CD8-positive, alpha-beta memory T cell (primary cell): ENCODE data around the gene VAV2. TPM values are rescaled to one million over a fixed set of nuclear protein-coding genes. Genes with fewer than 3 reads are reported as not detected.

Experiments used
- CTCF ChIA-PET: fragments of 350-600 bp; sonication (Branson Sonifier 250); formaldehyde crosslinking; loops from one replicate; lab custom pipeline; 2021; ENCODE audit warnings: antibody characterized with exemption; lab: Charles Lee
- POLR2A ChIA-PET: fragments of 350-600 bp; sonication (Branson Sonifier 250); formaldehyde crosslinking; loops from one replicate; lab custom pipeline; 2021; ENCODE audit warnings: antibody characterized with exemption; lab: Charles Lee
- DNase-seq, 5 donors: peaks; one replicate each; pipeline versions ENCODE4 v3.0.0 to v3.0.0-alpha.2; 2020 to 2022; ENCODE audit warnings: mixed read lengths in 1 of 5
- H3K27ac ChIP-seq: one replicate; pipeline ENCODE4 v1.7.0; 2013; ENCODE audit warnings: low read depth, mild to moderate bottlenecking, low read length, moderate library complexity
- H3K27me3 ChIP-seq: 2 replicates; pipeline ENCODE4 v1.7.0; 2013; ENCODE audit warnings: low read length, mild to moderate bottlenecking; ENCODE audit not compliant: insufficient read depth, poor library complexity, severe bottlenecking
- H3K36me3 ChIP-seq: 2 replicates; pipeline ENCODE4 v1.7.0; 2013; ENCODE audit warnings: mild to moderate bottlenecking, low read length, moderate library complexity; ENCODE audit not compliant: insufficient read depth
- H3K4me1 ChIP-seq: 2 replicates; pipeline ENCODE4 v1.7.0; 2013; ENCODE audit warnings: mild to moderate bottlenecking, low read length, moderate library complexity; ENCODE audit not compliant: insufficient read depth
- H3K4me3 ChIP-seq: 2 replicates; pipeline ENCODE4 v1.7.0; 2013; ENCODE audit warnings: mild to moderate bottlenecking, low read length
- H3K9me3 ChIP-seq: 2 replicates; pipeline ENCODE4 v1.7.0; 2013; ENCODE audit warnings: mild to moderate bottlenecking, low read length
- H3K27ac Mint-ChIP-seq, 8 donors: one replicate each; pipeline ENCODE4 v1.8.0; 2020 to 2021; ENCODE audit warnings: mixed read lengths in 8 of 8, mild to moderate bottlenecking in 6 of 8, inconsistent platforms in 3 of 8, moderate library complexity in 3 of 8
- H3K27me3 Mint-ChIP-seq, 2 donors: one replicate each; pipeline ENCODE4 v1.8.0; 2020 to 2021; ENCODE audit warnings: mixed read lengths in 2 of 2, mild to moderate bottlenecking in 1 of 2, moderate library complexity in 1 of 2
- H3K36me3 Mint-ChIP-seq, 3 donors: one replicate each; pipeline ENCODE4 v1.8.0; 2020 to 2021; ENCODE audit warnings: mixed read lengths in 3 of 3, inconsistent platforms in 1 of 3, mild to moderate bottlenecking in 1 of 3
- H3K4me1 Mint-ChIP-seq, 3 donors: one replicate each; pipeline ENCODE4 v1.8.0; 2020 to 2021; ENCODE audit warnings: mixed read lengths in 3 of 3, inconsistent platforms in 1 of 3, mild to moderate bottlenecking in 1 of 3
- H3K4me3 Mint-ChIP-seq, 7 donors: one replicate each; pipeline ENCODE4 v1.8.0; 2020 to 2021; ENCODE audit warnings: mixed read lengths in 7 of 7, mild to moderate bottlenecking in 6 of 7, moderate library complexity in 4 of 7, inconsistent platforms in 2 of 7
- H3K9me3 Mint-ChIP-seq, 5 donors: one replicate each; pipeline ENCODE4 v1.8.0; 2020 to 2022; ENCODE audit warnings: mixed read lengths in 5 of 5, mild to moderate bottlenecking in 3 of 5, moderate library complexity in 2 of 5, inconsistent platforms in 1 of 5
- polyA plus RNA-seq: library from polyadenylated mRNA; unstranded; fragments of 300-500 nt; fragmentation: Illumina TruSeq; gene quantifications from one replicate; pipeline ENCODE4 v1.2.3, GENCODE V29; 2021
- total RNA-seq, 2 experiments: library from RNA; stranded (reverse); gene quantifications; one replicate each; pipeline ENCODE4 v1.2.3, GENCODE V29; 2021

The VAV2 gene
- total and polyA plus RNA-seq, 3 experiments from 2014 or later, result 1.1 to 7.6 (median 6.0) TPM

DNA sequence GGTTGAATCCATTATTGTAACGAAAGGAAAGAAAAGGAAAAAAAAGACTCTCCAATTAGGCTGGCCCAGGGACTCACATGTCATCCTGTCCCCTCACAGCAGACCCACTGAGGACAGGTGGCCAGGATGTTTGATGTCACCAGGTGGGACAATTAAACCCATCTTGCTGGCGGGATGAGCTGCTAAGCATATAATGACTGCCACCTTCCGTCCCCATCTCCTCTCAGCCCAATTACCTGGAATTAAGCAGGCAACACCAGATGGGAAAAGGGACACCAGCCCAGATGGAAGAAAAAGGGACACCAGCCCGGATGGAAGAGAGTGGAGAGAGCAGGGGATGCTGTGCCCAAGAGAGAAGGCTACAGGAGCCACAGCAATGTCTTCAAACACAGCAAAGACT is 137.4 kb downstream of the VAV2 start:
- no peak for DNase-seq
- H3K4me3 Mint-ChIP-seq, result no peak overlapping the region
- no peaks in the 10 kb centered on the region for H3K4me1 Mint-ChIP-seq
- H3K27me3 ChIP-seq, result no peaks in the 10 kb centered on the region
- no peaks in the 10 kb centered on the region for H3K36me3 Mint-ChIP-seq
- H3K9me3 ChIP-seq, result no peaks in the 10 kb centered on the region
- H3K4me3 ChIP-seq, result no peak overlapping the region
- no peaks in the 10 kb centered on the region for H3K36me3 ChIP-seq
- H3K27ac Mint-ChIP-seq, result no peak overlapping the region
- ChIA-PET CTCF (no interaction called here), POLR2A (no interaction called here)
- peaks cover 0 to 5% of the 10 kb centered on the region in 2 donors for H3K27me3 Mint-ChIP-seq
- H3K27ac ChIP-seq, result no peak overlapping the region
- no peaks in the 10 kb centered on the region for H3K4me1 ChIP-seq
- no peaks in the 10 kb centered on the region for H3K9me3 Mint-ChIP-seq

DNA sequence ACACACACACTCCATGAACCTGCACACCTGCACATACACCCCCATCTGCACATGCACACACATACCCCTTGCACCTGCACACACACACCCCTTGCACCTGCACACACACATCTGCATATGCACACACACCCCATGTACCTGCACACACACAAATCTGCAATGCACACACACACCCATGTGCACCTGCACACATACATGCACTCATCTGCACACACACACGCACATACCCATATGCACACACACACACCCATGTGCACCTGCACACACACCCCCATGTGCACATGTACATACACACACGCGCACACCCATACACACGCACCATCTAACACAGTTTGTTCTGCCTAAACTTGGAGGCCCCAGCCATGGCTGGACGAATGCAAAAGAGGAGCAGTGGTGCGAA is 138.1 kb downstream of the VAV2 start:
- Mint-ChIP-seq H3K36me3 (no peaks in the 10 kb centered on the region), H3K4me1 (no peaks in the 10 kb centered on the region), H3K4me3 (no peak overlapping the region), H3K9me3 (no peaks in the 10 kb centered on the region), H3K27ac (no peak overlapping the region), H3K27me3 (peaks cover 0 to 5% of the 10 kb centered on the region in 2 donors)
- ChIA-PET POLR2A (no interaction called here), CTCF (no interaction called here)
- H3K36me3 ChIP-seq, result no peaks in the 10 kb centered on the region
- H3K4me3 ChIP-seq, result no peak overlapping the region
- no peaks in the 10 kb centered on the region for H3K27me3 ChIP-seq
- H3K27ac ChIP-seq, result no peak overlapping the region
- DNase-seq, result no peak
- no peaks in the 10 kb centered on the region for H3K4me1 ChIP-seq
- H3K9me3 ChIP-seq, result no peaks in the 10 kb centered on the region

DNA sequence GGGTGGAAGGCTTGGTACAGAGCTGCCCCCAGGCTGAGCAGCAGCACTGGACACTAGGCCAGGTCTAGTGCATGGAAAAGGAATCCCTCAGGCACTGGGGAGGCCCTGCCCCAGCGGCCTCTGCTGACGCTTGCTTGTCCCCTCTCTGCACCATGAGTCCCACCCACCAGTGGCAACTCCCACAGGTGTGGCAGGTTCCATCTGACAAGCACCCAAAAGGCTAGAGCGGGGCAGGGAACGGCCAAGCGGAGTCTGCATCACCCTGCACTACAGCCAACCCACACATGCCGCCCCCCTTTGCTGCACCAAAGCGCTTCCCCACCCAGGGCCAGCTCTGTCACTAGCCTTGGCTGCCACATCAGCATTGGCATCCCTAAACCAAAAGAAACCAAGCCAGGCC is 138.8 kb downstream of the VAV2 start:
- no peak for DNase-seq
- Mint-ChIP-seq H3K4me1 (no peaks in the 10 kb centered on the region), H3K9me3 (no peaks in the 10 kb centered on the region), H3K27ac (no peak overlapping the region), H3K36me3 (no peaks in the 10 kb centered on the region), H3K27me3 (peaks cover 0 to 5% of the 10 kb centered on the region in 2 donors), H3K4me3 (no peak overlapping the region)
- Histone ChIP-seq H3K4me1 (no peaks in the 10 kb centered on the region), H3K9me3 (no peaks in the 10 kb centered on the region), H3K27me3 (no peaks in the 10 kb centered on the region), H3K27ac (no peak overlapping the region), H3K4me3 (no peak overlapping the region), H3K36me3 (no peaks in the 10 kb centered on the region)
- ChIA-PET POLR2A (no interaction called here), CTCF (no interaction called here)

GRCh38 chr9:133852431-133852830 is 139.7 kb downstream of the VAV2 start:
- POLR2A ChIA-PET, result no interaction called here
- Histone ChIP-seq H3K4me3 (no peak overlapping the region), H3K36me3 (no peaks in the 10 kb centered on the region), H3K27me3 (no peaks in the 10 kb centered on the region), H3K9me3 (no peaks in the 10 kb centered on the region), H3K27ac (no peak overlapping the region), H3K4me1 (no peaks in the 10 kb centered on the region)
- Mint-ChIP-seq H3K4me1 (no peaks in the 10 kb centered on the region), H3K9me3 (no peaks in the 10 kb centered on the region), H3K27ac (no peak overlapping the region), H3K36me3 (no peaks in the 10 kb centered on the region), H3K27me3 (peaks cover 0 to 5% of the 10 kb centered on the region in 2 donors), H3K4me3 (no peak overlapping the region)
- DNase-seq, result no peak
- CTCF ChIA-PET, result no interaction called here

DNA sequence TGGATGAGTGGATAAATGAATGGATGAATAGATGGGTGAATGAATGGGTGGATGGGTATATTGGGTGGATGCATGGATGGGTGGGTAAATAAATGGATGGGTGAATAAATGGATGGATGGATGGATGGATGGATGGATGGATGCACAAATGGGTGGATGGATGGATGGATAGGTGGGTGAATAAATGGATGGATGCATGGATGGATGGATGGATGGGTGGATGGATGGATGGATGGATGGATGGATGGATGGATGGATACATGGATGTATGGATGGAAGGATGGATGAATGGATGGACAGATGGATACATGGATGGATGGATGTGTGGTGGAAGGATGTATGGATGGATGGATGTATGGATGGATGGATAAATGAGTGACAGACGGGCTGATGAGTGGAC is 140.4 kb downstream of the VAV2 start:
- no peaks in the 10 kb centered on the region for H3K36me3 Mint-ChIP-seq
- Histone ChIP-seq H3K27me3 (no peaks in the 10 kb centered on the region), H3K9me3 (no peaks in the 10 kb centered on the region), H3K4me3 (no peak overlapping the region), H3K27ac (no peak overlapping the region), H3K4me1 (no peaks in the 10 kb centered on the region), H3K36me3 (no peaks in the 10 kb centered on the region)
- no peaks in the 10 kb centered on the region for H3K4me1 Mint-ChIP-seq
- ChIA-PET CTCF (no interaction called here), POLR2A (no interaction called here)
- H3K27me3 Mint-ChIP-seq, result peaks cover 0 to 5% of the 10 kb centered on the region in 2 donors
- no peak overlapping the region for H3K27ac Mint-ChIP-seq
- no peak overlapping the region for H3K4me3 Mint-ChIP-seq
- H3K9me3 Mint-ChIP-seq, result no peaks in the 10 kb centered on the region
- no peak for DNase-seq

DNA sequence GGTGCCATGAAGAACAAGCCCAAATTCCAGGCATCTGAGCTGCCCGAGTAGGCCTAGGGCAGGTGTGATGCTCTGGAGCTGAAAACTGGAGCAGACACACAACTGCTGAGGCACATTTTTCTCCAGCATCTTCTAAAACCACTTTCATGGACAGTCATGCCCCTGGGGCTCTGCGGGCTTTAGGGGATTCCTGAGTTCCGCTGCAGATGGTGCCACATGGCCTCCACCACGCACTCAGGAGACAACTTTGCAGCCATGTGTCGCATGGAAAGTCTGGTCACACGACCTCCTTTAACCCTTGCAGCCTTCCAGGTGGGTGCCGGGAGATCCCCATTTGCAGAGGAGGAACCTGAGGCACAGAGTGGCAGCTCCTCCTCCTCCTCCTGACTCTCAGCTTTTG is 141.2 kb downstream of the VAV2 start:
- no peak overlapping the region for H3K4me3 Mint-ChIP-seq
- H3K4me1 Mint-ChIP-seq, result no peaks in the 10 kb centered on the region
- no peak overlapping the region for H3K4me3 ChIP-seq
- H3K27me3 Mint-ChIP-seq, result peaks cover 0 to 5% of the 10 kb centered on the region in 2 donors
- no peaks in the 10 kb centered on the region for H3K27me3 ChIP-seq
- H3K4me1 ChIP-seq, result no peaks in the 10 kb centered on the region
- ChIA-PET POLR2A (no interaction called here), CTCF (no interaction called here)
- DNase-seq, result no peak
- H3K36me3 Mint-ChIP-seq, result no peaks in the 10 kb centered on the region
- no peaks in the 10 kb centered on the region for H3K9me3 ChIP-seq
- no peaks in the 10 kb centered on the region for H3K9me3 Mint-ChIP-seq
- no peaks in the 10 kb centered on the region for H3K36me3 ChIP-seq
- H3K27ac Mint-ChIP-seq, result no peak overlapping the region
- no peak overlapping the region for H3K27ac ChIP-seq

GRCh38 chr9:133850161-133850560 is 142.0 kb downstream of the VAV2 start:
- Histone ChIP-seq H3K9me3 (no peaks in the 10 kb centered on the region), H3K4me3 (no peak overlapping the region), H3K27ac (no peak overlapping the region), H3K27me3 (no peaks in the 10 kb centered on the region), H3K36me3 (no peaks in the 10 kb centered on the region), H3K4me1 (no peaks in the 10 kb centered on the region)
- Mint-ChIP-seq H3K9me3 (no peaks in the 10 kb centered on the region), H3K36me3 (no peaks in the 10 kb centered on the region), H3K27ac (no peak overlapping the region), H3K4me1 (peaks cover 0 to 2% (median 0%) of the 10 kb centered on the region in 3 donors), H3K27me3 (peaks cover 0 to 5% of the 10 kb centered on the region in 2 donors), H3K4me3 (no peak overlapping the region)
- DNase-seq, result no peak
- ChIA-PET CTCF (no interaction called here), POLR2A (no interaction called here)

DNA sequence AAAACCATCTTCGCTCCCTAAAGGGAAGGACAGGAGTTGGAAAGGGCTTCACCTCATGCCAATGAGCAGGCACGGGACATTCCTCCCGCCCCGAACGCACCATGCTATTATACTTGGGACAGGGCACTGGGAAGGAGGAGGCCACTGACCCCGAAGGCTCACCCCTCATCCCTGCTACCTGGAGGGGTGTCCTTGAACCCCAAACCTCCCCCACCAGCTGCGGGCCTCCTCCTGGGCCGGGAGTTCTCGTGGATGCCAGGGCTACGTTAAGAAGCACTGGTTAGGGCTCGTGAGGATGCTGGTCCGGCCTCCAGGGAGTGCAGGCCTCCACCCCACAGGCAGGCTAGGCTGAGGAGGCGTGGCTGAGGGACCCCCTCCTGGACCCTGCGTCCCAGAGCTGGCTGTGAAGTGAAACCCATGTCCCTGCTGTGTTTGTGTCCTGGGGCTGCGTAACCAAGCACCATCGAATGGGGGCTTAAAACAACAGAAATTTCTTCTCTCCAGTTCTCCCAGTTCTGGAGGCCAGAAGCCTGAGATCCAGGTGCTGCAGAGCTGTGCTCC is 142.9 kb downstream of the VAV2 start:
- no peaks in the 10 kb centered on the region for H3K9me3 ChIP-seq
- Mint-ChIP-seq H3K4me1 (peaks cover 0 to 2% (median 0%) of the 10 kb centered on the region in 3 donors), H3K9me3 (no peaks in the 10 kb centered on the region), H3K36me3 (no peaks in the 10 kb centered on the region), H3K27me3 (peaks cover 0 to 5% of the 10 kb centered on the region in 2 donors), H3K4me3 (no peak overlapping the region), H3K27ac (no peak overlapping the region)
- H3K4me1 ChIP-seq, result no peaks in the 10 kb centered on the region
- H3K36me3 ChIP-seq, result no peaks in the 10 kb centered on the region
- H3K4me3 ChIP-seq, result no peak overlapping the region
- no peaks in the 10 kb centered on the region for H3K27me3 ChIP-seq
- no peak overlapping the region for H3K27ac ChIP-seq
- CTCF ChIA-PET, result no interaction called here
- POLR2A ChIA-PET, result no interaction called here
- DNase-seq, result no peak
